GM21717 (cell line): Measurements from ENCODE around the gene ENPP5.
"Not testable (repeated sequence)": the region's sequence is repeated elsewhere in the genome, so short reads cannot be mapped to it uniquely, and the experiment has no call there.

Source experiments
- ATAC-seq: cut with Tn5 transposase; IDR thresholded peaks from one replicate; pipeline ENCODE4 v1.9.1; 2021; ENCODE audit warnings: mild to moderate bottlenecking, moderate library complexity; ENCODE audit not compliant: unreplicated experiment

The ENPP5 gene

GRCh38 chr6:46175446-46175845, 4.7 kb upstream of the ENPP5 start:
- peak; percentile 73 for ATAC-seq

- no peak for ATAC-seq
These were observed 4.1 kb upstream of the ENPP5 start for GRCh38 chr6:46174904-46175303.

DNA sequence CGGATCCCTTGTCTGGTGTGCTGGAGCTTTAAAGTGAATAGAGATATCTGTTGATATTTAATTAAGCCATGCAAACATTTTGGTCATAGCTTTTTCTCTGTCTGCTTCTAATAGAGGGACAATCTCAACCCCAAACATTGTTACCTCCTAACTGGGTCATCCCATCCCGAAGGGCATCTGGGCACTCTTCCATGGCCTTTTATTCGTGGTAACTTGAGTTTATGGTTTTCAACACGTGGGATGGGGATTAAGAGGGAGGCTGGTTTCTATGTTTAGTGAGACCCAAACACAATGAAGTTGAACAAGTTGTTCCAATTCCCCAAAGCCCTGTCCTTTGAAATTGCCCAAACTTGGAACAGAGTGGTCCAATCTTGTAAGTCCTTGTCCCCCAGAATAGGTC, 1.4 kb upstream of the ENPP5 start:
- ATAC-seq, result no peak

DNA sequence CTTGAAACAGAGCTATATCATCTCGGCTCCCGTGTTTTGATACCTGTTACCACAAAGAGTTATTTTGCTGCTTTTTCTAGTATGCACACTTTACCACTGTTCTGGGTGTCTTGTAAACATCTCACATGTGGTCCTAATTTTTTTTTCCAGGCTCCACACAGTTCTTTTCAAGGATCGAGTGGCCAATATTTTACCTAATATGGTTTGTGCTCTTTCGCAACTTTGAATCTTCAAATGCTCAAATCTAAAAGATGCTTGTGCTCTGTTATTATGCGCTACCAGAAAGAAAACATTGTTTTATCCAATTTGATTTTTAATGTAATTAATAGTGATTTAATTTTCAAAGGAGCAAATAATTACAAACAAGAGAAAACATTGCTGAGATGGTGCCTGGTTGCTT, 10.7 kb downstream of the ENPP5 start:
- no peak for ATAC-seq

DNA sequence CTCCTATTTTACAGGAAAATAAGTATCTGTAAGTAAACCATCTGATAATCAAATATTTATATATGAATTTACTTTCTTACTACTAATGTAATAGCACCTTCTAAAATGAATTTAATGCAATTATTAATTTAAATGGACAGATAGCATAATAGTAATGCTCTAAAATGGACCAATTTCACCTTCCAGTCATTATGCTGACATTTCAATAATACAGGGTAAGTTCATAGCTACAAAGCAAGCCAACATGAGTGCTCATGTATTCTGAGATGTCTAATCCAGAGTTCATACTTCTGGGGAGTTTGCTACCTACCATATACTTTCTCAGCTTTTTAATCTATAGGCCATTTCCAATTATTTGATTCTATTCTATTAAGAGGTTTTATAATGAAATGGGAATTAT, 11.6 kb downstream of the ENPP5 start:
- no peak for ATAC-seq

DNA sequence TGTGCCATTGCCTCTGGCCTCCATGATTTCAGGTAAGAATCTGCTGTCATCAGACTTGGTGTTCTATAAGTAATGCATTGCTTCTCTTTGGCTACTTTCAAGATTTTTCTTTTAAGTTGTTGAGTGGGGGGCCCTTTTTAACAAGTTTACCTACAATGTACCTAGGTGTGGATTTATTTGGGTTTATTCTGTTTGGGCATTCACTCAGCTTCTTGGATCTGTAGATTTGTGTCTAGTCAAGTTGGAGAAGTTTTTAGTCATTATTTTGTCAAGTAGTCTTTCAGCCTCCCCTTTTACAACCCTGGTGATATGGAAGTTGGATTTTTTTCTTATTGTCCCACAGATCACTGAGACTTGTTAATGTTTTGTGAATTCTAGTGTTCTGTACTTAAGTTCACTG, 14.1 kb downstream of the ENPP5 start:
- ATAC-seq, result no peak

- ATAC-seq, result not testable (repeated sequence)
These were observed 21.7 kb downstream of the ENPP5 start for GRCh38 chr6:46149066-46149465.

DNA sequence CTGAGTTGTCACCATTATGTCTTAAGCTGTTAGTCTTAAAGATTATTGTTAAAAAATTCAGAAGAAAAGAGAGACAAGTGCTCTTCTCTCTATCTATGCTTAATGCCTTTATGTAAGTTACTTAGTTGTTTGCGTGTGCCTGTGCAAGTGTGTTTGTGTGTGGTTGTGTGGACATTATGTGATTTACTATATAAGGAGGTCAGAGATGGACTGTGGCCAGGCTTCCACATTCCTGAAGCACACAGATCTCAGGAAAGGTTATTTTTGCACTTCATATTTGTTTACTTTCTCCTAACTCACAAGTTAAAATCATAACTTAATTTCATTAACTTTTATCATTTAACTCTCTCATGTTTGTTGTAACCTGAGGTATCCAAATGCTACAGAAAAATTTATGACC, 26.5 kb downstream of the ENPP5 start:
- ATAC-seq, result no peak

- peak; percentile 81 for ATAC-seq
These were observed 32.5 kb downstream of the ENPP5 start for GRCh38 chr6:46138281-46138680.

GRCh38 chr6:46137387-46137786, 33.4 kb downstream of the ENPP5 start:
- ATAC-seq, result peak; percentile 40

GRCh38 chr6:46136831-46137230, 33.9 kb downstream of the ENPP5 start:
- ATAC-seq, result no peak

GRCh38 chr6:46135176-46135575, 35.6 kb downstream of the ENPP5 start:
- no peak for ATAC-seq

GRCh38 chr6:46134216-46134615, 36.6 kb downstream of the ENPP5 start:
- no peak for ATAC-seq

GRCh38 chr6:46131291-46131690, 39.5 kb downstream of the ENPP5 start:
- ATAC-seq, result not testable (repeated sequence)

GRCh38 chr6:46130666-46131065, 40.1 kb downstream of the ENPP5 start:
- ATAC-seq, result no peak

GRCh38 chr6:46129629-46130511, 40.9 kb downstream of the ENPP5 start, which contains the start of gene ENPP4:
Gene ENPP4 (plus strand): TSS chr6:46129989. CDS start chr6:46139584, 9,595 bp downstream.
- peak; percentile 97 for ATAC-seq

- peak; percentile 15 for ATAC-seq
These were observed 41.5 kb downstream of the ENPP5 start for GRCh38 chr6:46129291-46129628.

- no peak for ATAC-seq
These were observed 42.3 kb downstream of the ENPP5 start for GRCh38 chr6:46128476-46128875.

DNA sequence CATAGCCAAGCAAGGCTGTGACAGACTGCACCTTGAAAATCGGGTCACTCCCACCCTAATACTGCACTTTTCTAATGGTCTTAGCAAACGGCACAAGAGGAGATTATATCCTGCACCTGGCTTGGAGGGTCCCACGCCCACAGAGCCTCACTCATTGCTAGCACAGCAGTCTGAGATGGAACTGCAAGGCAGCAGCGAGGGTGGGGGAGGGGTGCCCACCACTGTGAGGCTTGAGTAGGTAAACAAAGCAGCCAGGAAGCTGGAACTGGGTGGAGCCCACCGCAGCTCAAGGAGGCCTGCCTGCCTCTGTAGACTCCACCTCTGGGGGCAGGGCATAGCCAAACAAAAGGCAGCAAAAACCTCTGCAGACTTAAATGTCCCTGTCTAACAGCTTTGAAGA, 51.1 kb downstream of the ENPP5 start:
- not testable (repeated sequence) for ATAC-seq

GRCh38 chr6:46118836-46119235, 51.9 kb downstream of the ENPP5 start:
- ATAC-seq, result no peak

DNA sequence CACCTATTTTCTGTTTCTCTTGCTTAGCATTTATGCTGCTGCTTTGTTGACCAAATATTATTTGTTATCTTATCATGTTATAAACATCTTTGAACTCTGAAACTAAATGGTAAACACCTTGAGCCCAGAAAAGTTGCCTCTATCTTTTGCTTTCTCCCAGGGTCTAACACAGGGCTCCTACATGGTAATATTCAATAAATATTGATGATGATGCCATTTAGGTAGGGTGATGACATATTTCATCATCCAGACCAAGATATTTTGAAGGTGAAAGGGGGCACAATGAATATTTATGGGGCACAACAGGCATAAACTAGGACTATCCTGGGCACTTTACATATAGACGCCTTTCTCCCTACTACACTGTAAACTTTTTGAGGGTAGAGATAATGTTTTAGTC, 52.6 kb downstream of the ENPP5 start:
- no peak for ATAC-seq

GRCh38 chr6:46116289-46116688, 54.5 kb downstream of the ENPP5 start:
- no peak for ATAC-seq

DNA sequence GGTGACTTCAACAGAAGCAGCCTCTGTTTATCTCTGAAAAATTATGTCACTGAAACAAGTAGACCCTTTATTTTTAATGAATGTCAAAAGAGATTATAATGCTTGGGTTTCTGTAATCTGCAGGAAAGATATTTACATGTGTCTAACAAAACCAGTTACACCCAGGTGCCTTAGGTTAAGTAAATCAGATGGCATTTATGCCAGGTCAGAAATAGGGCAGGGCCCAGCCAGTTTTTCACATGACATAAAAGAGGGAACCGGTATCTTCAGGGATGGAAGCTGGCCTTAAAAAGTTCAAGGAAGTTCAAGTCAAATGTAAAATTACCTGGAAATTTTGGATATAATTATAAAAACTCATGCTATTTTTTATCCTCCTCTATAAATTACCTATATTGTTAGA, 55.1 kb downstream of the ENPP5 start:
- no peak for ATAC-seq
